HepG2 (cell line): Measurements from ENCODE around the gene CYP2A6. TPM values are rescaled to one million over a fixed set of nuclear protein-coding genes. Genes with fewer than 3 reads are reported as not detected.
"Not testable (repeated sequence)": the region's sequence is repeated elsewhere in the genome, so short reads cannot be mapped to it uniquely, and the experiment has no call there.

Source experiments
- ATAC-seq: fragments of 200-7000 bp; cut with Tn5 transposase; 3 replicates; pipeline ENCODE4 v1.9.1; 2020; ENCODE audit warnings: mild to moderate bottlenecking, moderate library complexity
- BruUV-seq: library from RNA; stranded (reverse); fragments of 400-500 nt; replicated peaks from 2 replicates; lab custom pipeline; 2021; lab: Mats Ljungman, UMichigan
- CTCF ChIA-PET: fragments of 300-600 bp; formaldehyde crosslinking; extraction: SDS; loops from one replicate; lab custom pipeline; 2021; ENCODE audit warnings: low total read pairs, inconsistent platforms, low intra/inter-chr PET ratio; lab: Yijun Ruan, JAX
- POLR2A ChIA-PET: fragments of 350-600 bp; sonication (Branson Sonifier 250); formaldehyde crosslinking; loops from one replicate; lab custom pipeline; 2020; ENCODE audit warnings: antibody characterized with exemption, inconsistent platforms; lab: Yijun Ruan, JAX
- DNase-seq: peaks from one replicate; pipeline ENCODE4 v3.0.0-alpha.2; 2015; ENCODE audit warnings: low spot score
- FAIRE-seq: peaks from 3 replicates; lab custom pipeline; 2011; peaks lifted over from hg19 to GRCh38; lab: Jason Lieb, UNC
- H2AFZ ChIP-seq: one replicate; pipeline ENCODE4 v1.6.1; 2011; ENCODE audit warnings: low read length, inconsistent platforms
- H3K27ac ChIP-seq: fragments of 300-600 bp; 3 replicates; pipeline ENCODE4 v1.8.0; 2011; ENCODE audit warnings: mixed run types, mild to moderate bottlenecking, mixed read lengths, low read length, inconsistent platforms; ENCODE audit not compliant: insufficient read depth; ENCODE audit errors: extremely low read length
- H3K27me3 ChIP-seq, 2 experiments: fragments of 200-600 bp in 1 of 2; 2 replicates in 1 of 2; 3 replicates in 1 of 2; pipeline versions ENCODE4 v1.6.0 to v1.8.0; 2011; ENCODE audit warnings: low read length in 2 of 2, mild to moderate bottlenecking in 2 of 2, moderate library complexity in 2 of 2, inconsistent platforms in 1 of 2; ENCODE audit not compliant: insufficient read depth in 2 of 2, control insufficient read depth in 1 of 2
- H3K36me3 ChIP-seq, 2 experiments: fragments of 200-600 bp in 1 of 2; replicated peaks in 1 of 2; 2 replicates in 1 of 2; 3 replicates in 1 of 2; pipeline versions ENCODE4 v1.5.1 to v1.8.0; 2011; ENCODE audit warnings: low read length in 2 of 2, inconsistent platforms in 1 of 2; ENCODE audit not compliant: insufficient read depth in 2 of 2, control insufficient read depth in 1 of 2
- H3K4me1 ChIP-seq: 2 replicates; pipeline ENCODE4 v1.5.1; 2012; ENCODE audit warnings: low read length, inconsistent platforms; ENCODE audit not compliant: insufficient read depth
- H3K4me2 ChIP-seq: 2 replicates; pipeline ENCODE4 v1.6.0; 2011; ENCODE audit warnings: low read depth, low read length, inconsistent platforms
- H3K4me3 ChIP-seq, 3 experiments: fragments of 200-600 bp in 1 of 3; sonication (generic), shearing (Covaris generic) in 1 of 3; replicated peaks in 1 of 3; 2 replicates each; pipeline ENCODE4 v1.5.1; 2011 to 2016; ENCODE audit warnings: low read length in 3 of 3, inconsistent platforms in 2 of 3, low read depth in 2 of 3, mild to moderate bottlenecking in 2 of 3, control low read depth in 1 of 3, mixed read lengths in 1 of 3; ENCODE audit not compliant: insufficient read depth in 1 of 3
- H3K79me2 ChIP-seq: one replicate; pipeline ENCODE4 v1.6.1; 2011; ENCODE audit warnings: low read length, inconsistent platforms; ENCODE audit not compliant: insufficient read depth
- H3K9ac ChIP-seq: 2 replicates; pipeline ENCODE4 v1.6.0; 2011; ENCODE audit warnings: mild to moderate bottlenecking, low read depth, low read length, inconsistent platforms; ENCODE audit not compliant: insufficient read depth
- H3K9me3 ChIP-seq: 2 replicates; pipeline ENCODE4 v1.5.1; 2012; ENCODE audit warnings: mild to moderate bottlenecking, low read length
- H4K20me1 ChIP-seq: 2 replicates; pipeline ENCODE4 v1.6.0; 2011; ENCODE audit warnings: inconsistent platforms, mild to moderate bottlenecking, low read length, moderate library complexity; ENCODE audit not compliant: insufficient read depth
- ATM ChIP-seq: fragments of 450-650 bp; IDR thresholded peaks from 2 replicates; pipeline ENCODE4 v1.7.1; 2017; ENCODE audit warnings: mild to moderate bottlenecking, borderline replicate concordance
- CBX1 ChIP-seq: IDR thresholded peaks from one replicate; pipeline ENCODE4 v1.6.1; 2016; ENCODE audit warnings: antibody characterized with exemption, low read depth
- CCAR2 ChIP-seq: fragments of 200-400 bp; formaldehyde crosslinking; optimal IDR thresholded peaks from 2 replicates; pipeline ENCODE3; 2018; ENCODE audit warnings: low read depth, mild to moderate bottlenecking, low read length, moderate library complexity
- HMG20A ChIP-seq: IDR thresholded peaks from 2 replicates; pipeline ENCODE4 v1.6.1; 2016; ENCODE audit warnings: borderline replicate concordance
- KAT7 ChIP-seq: IDR thresholded peaks from 2 replicates; pipeline ENCODE4 v1.6.1; 2018; ENCODE audit warnings: borderline replicate concordance, missing compliant biosample characterization
- RNF2 ChIP-seq: fragments of 450-650 bp; conservative IDR thresholded peaks from 2 replicates; pipeline ENCODE4 v1.6.1; 2016; ENCODE audit warnings: low read depth
- YY1 ChIP-seq: IDR thresholded peaks from 2 replicates; pipeline ENCODE4 v1.6.1; 2011; ENCODE audit warnings: low read length, low read depth, moderate library complexity, mild to moderate bottlenecking; ENCODE audit not compliant: insufficient read depth, insufficient replicate concordance
- ZNF343 ChIP-seq: sonication (generic); formaldehyde crosslinking; IDR thresholded peaks from 2 replicates; pipeline ENCODE4 v1.4.0; 2020; ENCODE audit warnings: mild to moderate bottlenecking, missing genetic modification reagents
- WGBS: methylation state at CpG from one replicate; pipeline ENCODE4 v1.1.6; 2017; ENCODE audit warnings: low lambda C conversion rate; 5-methylcytosine and 5-hydroxymethylcytosine counted together
- in situ Hi-C: cut with HindIII; loops from 2 replicates; pipeline ENCODE4 v1.10.0; 2017; ENCODE audit warnings: low pct_unique_long_range_greater_than_20kb; ENCODE audit not compliant: extremely low pct_ligation_motif_present
- intact Hi-C: fragments of 100-400 bp; cut with micrococcal nuclease; formaldehyde crosslinking; loops from one replicate; pipeline ENCODE4 v1.10.0; 2022; ENCODE audit not compliant: unreplicated experiment
- polyA plus RNA-seq, 8 experiments: library from polyadenylated mRNA; depleted of rRNA in 3 of 8; stranded (reverse) in 7 of 8; unstranded in 1 of 8; fragments of >200 nt; fragmentation: Illumina TruSeq in 4 of 8; extraction: Trizol in 4 of 8; gene quantifications; 2 replicates each; pipeline versions ENCODE4 v1.2.1 to v1.2.3, GENCODE V29; 2011 to 2016; ENCODE audit warnings: low read depth in 4 of 8, missing spikeins in 1 of 8, mixed read lengths in 1 of 8; ENCODE audit not compliant: insufficient read depth in 1 of 8
- total RNA-seq, 5 experiments: library from RNA; depleted of rRNA; stranded (reverse); fragments of >200 nt; fragmentation: Illumina TruSeq; extraction: Trizol; gene quantifications; 2 replicates each; pipeline ENCODE4 v1.2.3, GENCODE V29; 2016; ENCODE audit warnings: low read depth in 1 of 5
- TF ChIP-seq, protein P1 (sequence below): sonication (generic); formaldehyde crosslinking; IDR thresholded peaks from 2 replicates; pipeline ENCODE4 v1.9.0; 2021; ENCODE audit warnings: missing genetic modification reagents, mild to moderate bottlenecking, borderline replicate concordance
- TF ChIP-seq, protein P2 (sequence below): sonication (generic); formaldehyde crosslinking; IDR thresholded peaks from 2 replicates; pipeline ENCODE4 v1.8.0; 2022; ENCODE audit warnings: mild to moderate bottlenecking, missing genetic modification reagents
- TF ChIP-seq, protein P3 (sequence below): sonication (generic); formaldehyde crosslinking; IDR thresholded peaks from 2 replicates; pipeline ENCODE4 v1.5.1; 2020; ENCODE audit warnings: mild to moderate bottlenecking, missing genetic modification reagents, borderline replicate concordance

Gene CYP2A6
- total and polyA plus RNA-seq, 2 of the 13 experiments (the other 11 are each of a cell fraction or from before 2014, with no cell fraction given), result not detected

DNA sequence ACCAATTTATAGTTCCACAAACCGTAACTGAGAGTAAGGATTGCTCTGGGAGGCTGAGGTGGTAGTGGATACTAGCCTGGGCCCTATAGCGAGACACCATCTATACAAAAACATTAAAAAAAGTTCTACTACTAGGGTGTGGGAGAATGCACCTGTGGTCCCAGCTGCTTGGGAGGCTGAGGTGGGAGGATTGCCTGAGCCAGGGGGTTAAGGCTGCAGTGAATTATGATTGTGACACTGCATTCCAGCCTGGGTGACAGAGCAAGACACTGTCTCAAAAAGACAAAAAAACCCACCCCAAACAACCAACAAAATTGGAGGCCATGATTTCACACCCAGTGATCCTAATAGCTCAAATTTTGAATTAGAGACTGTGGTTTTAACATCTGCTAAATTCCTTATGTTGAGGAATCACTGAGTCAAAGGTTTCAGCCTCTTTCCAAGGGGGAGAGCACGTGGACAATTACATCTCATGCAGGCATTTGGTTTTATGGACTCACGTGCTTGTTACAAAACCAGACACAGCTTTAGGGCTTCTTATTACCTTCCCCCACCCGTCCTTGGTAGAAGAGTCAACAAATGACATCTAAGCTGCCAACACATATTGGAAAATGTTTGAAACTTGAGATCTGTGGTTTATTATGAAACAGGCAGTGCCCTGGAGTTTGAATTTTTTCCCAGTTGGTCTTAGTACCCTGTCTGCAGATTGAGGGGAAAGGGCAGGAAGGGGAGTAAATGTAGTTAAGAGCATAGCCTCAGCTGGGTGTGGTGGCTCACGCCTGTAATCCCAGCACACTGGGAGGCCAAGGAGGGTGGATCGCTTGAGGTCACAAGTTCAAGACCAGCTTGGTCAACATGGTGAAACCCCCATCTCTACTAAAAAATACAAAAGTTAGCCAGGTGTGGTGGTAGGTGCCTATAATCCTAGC is 18.5 kb downstream of the CYP2A6 start (continued):
- no peak for TF ChIP-seq YY1
- TF ChIP-seq, protein P1, sequence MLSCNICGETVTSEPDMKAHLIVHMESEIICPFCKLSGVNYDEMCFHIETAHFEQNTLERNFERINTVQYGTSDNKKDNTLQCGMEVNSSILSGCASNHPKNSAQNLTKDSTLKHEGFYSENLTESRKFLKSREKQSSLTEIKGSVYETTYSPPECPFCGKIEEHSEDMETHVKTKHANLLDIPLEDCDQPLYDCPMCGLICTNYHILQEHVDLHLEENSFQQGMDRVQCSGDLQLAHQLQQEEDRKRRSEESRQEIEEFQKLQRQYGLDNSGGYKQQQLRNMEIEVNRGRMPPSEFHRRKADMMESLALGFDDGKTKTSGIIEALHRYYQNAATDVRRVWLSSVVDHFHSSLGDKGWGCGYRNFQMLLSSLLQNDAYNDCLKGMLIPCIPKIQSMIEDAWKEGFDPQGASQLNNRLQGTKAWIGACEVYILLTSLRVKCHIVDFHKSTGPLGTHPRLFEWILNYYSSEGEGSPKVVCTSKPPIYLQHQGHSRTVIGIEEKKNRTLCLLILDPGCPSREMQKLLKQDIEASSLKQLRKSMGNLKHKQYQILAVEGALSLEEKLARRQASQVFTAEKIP (CRISPR knock-in tag), result no peak

DNA sequence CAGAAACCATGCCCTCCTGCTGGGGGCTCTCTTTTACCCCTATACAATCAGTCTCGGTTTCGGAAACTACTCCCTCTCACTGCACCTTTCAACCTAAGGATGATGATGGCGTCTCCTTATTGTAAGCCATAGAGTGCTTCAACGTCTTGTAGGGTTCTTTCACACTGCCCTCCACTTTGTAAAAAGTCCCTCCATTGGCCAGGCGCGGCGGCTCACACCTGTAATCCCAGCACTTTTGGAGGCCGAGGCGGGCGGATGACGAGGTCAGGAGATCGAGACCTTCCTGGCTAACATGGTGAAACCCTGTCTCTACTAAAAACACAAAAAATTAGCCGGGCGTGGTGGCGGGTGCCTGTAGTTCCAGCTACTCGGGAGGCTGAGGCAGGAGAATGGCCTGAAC is 19.5 kb downstream of the CYP2A6 start:
- CTCF ChIA-PET, DNase-seq, H3K27ac ChIP-seq, in situ Hi-C loops, ATAC-seq, FAIRE-seq, H3K4me3 ChIP-seq, H3K4me2 ChIP-seq, H2AFZ ChIP-seq, H3K27me3 ChIP-seq, intact Hi-C loops, POLR2A ChIA-PET, H3K36me3 ChIP-seq, H4K20me1 ChIP-seq, H3K9ac ChIP-seq, H3K9me3 ChIP-seq, H3K79me2 ChIP-seq, BruUV-seq: not testable (repeated sequence)
- peaks cover 19% of the 10 kb centered on the region for H3K4me1 ChIP-seq
- WGBS, result 94% methylated on average over 16 of the region's 16 CpGs

DNA sequence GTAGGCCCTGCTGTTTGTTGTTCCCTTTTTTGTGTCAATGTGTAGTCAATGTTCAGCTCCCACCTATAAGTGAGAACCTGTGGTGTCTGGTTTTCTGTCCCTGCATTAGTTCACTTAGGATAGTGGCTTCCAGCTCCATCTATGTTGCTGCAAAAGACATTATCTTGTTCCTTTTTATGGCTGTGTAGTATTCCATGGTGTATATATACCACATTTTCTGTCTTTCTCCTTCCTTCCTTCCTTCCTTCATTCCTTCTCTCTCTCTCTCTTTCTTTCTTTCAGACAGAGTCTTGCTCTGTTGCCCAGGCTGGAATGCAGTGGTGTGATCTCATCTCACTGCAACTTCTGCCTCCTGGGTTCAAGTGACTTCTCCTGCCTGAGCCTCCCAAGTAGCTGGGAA is 21.0 kb downstream of the CYP2A6 start:
- no peaks in the 10 kb centered on the region for H3K36me3 ChIP-seq
- peaks cover 24% of the 10 kb centered on the region for H3K4me1 ChIP-seq
- H3K27me3 ChIP-seq, result no peaks in the 10 kb centered on the region
- no peak overlapping the region for H3K4me2 ChIP-seq
- intact Hi-C loops, result no loop called here
- ATAC-seq (no peak), DNase-seq (no peak), FAIRE-seq (no peak)
- H3K9ac ChIP-seq, result no peak overlapping the region
- H3K79me2 ChIP-seq, result no peaks in the 10 kb centered on the region
- H3K9me3 ChIP-seq, result no peaks in the 10 kb centered on the region
- POLR2A ChIA-PET, result no interaction called here
- in situ Hi-C loops, result no loop called here
- BruUV-seq, result no TSS peak
- H3K27ac ChIP-seq, result no peak overlapping the region
- CTCF ChIA-PET, result no interaction called here
- H3K4me3 ChIP-seq, result no peak overlapping the region
- H4K20me1 ChIP-seq, result no peaks in the 10 kb centered on the region
- H2AFZ ChIP-seq, result no peak overlapping the region
- no peak for TF ChIP-seq CCAR2
- TF ChIP-seq, protein P2, sequence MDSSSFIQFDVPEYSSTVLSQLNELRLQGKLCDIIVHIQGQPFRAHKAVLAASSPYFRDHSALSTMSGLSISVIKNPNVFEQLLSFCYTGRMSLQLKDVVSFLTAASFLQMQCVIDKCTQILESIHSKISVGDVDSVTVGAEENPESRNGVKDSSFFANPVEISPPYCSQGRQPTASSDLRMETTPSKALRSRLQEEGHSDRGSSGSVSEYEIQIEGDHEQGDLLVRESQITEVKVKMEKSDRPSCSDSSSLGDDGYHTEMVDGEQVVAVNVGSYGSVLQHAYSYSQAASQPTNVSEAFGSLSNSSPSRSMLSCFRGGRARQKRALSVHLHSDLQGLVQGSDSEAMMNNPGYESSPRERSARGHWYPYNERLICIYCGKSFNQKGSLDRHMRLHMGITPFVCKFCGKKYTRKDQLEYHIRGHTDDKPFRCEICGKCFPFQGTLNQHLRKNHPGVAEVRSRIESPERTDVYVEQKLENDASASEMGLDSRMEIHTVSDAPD, result no peak
- TF ChIP-seq ATM, result no peak
- no peak for TF ChIP-seq CBX1
- TF ChIP-seq, protein P3, sequence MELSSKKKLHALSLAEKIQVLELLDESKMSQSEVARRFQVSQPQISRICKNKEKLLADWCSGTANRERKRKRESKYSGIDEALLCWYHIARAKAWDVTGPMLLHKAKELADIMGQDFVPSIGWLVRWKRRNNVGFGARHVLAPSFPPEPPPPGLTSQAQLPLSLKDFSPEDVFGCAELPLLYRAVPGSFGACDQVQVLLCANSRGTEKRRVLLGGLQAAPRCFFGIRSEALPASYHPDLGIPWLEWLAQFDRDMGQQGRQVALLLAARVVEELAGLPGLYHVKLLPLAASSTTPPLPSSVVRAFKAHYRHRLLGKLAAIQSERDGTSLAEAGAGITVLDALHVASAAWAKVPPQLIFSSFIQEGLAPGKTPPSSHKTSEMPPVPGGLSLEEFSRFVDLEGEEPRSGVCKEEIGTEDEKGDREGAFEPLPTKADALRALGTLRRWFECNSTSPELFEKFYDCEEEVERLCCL (CRISPR knock-in tag), result no peak
- TF ChIP-seq RNF2, result no peak
- TF ChIP-seq KAT7 (CRISPR knock-in tag), result no peak
- TF ChIP-seq HMG20A, result no peak
- TF ChIP-seq ZNF343 (CRISPR knock-in tag), result no peak
